OCI-LY7 (cell line): ENCODE results near the gene SRP72. TPM values are rescaled to one million over a fixed set of nuclear protein-coding genes. Genes with fewer than 3 reads are reported as not detected.

Source experiments
- BruUV-seq: library from RNA; stranded (reverse); fragments of 400-500 nt; replicated peaks from 2 replicates; lab custom pipeline; 2021; lab: Mats Ljungman, UMichigan
- CTCF ChIA-PET: fragments of 300-600 bp; sonication (Branson Sonifier 250); formaldehyde crosslinking; loops from one replicate; lab custom pipeline; 2022; ENCODE audit warnings: antibody characterized with exemption; ENCODE audit not compliant: unreplicated experiment; lab: Charles Lee
- POLR2A ChIA-PET: fragments of 300-600 bp; sonication (Branson Sonifier 250); formaldehyde crosslinking; loops from one replicate; lab custom pipeline; 2022; ENCODE audit warnings: antibody characterized with exemption; lab: Charles Lee
- DNase-seq: peaks from one replicate; pipeline ENCODE4 v3.0.0-alpha.2; 2015; ENCODE audit warnings: low spot score
- H2AFZ ChIP-seq: fragments of 200-600 bp; sonication (generic), shearing (Covaris generic); 2 replicates; pipeline ENCODE4 v1.6.1; 2014; ENCODE audit warnings: mild to moderate bottlenecking, antibody characterized with exemption, low read length, moderate library complexity
- H3K27ac ChIP-seq: fragments of 200-600 bp; sonication (generic); 2 replicates; pipeline ENCODE4 v1.5.1; 2014; ENCODE audit warnings: mixed run types, low read depth, mild to moderate bottlenecking, moderate library complexity, low read length, inconsistent platforms; ENCODE audit not compliant: poor library complexity, severe bottlenecking
- H3K36me3 ChIP-seq: fragments of 200-600 bp; sonication (generic); 2 replicates; pipeline ENCODE4 v1.6.1; 2014; ENCODE audit warnings: mild to moderate bottlenecking, antibody characterized with exemption, low read length, moderate library complexity, mixed read lengths; ENCODE audit not compliant: insufficient read depth
- H3K4me1 ChIP-seq: fragments of 200-600 bp; sonication (generic); 2 replicates; pipeline ENCODE4 v1.5.1; 2014; ENCODE audit warnings: mild to moderate bottlenecking, low read length; ENCODE audit not compliant: insufficient read depth, poor library complexity, severe bottlenecking
- H3K4me2 ChIP-seq: fragments of 200-600 bp; sonication (generic); 2 replicates; pipeline ENCODE4 v1.6.1; 2014; ENCODE audit warnings: mild to moderate bottlenecking, low read length
- H3K4me3 ChIP-seq: fragments of 200-600 bp; sonication (generic); 2 replicates; pipeline ENCODE4 v1.5.1; 2014; ENCODE audit warnings: mild to moderate bottlenecking, low read depth, low read length; ENCODE audit not compliant: poor library complexity, severe bottlenecking
- H3K79me2 ChIP-seq: fragments of 200-600 bp; sonication (generic); 2 replicates; pipeline ENCODE4 v1.6.1; 2016; ENCODE audit warnings: low read depth, mild to moderate bottlenecking, low read length, moderate library complexity, mixed read lengths; ENCODE audit not compliant: insufficient read depth
- H3K9me2 ChIP-seq: fragments of 200-600 bp; sonication (generic); 2 replicates; pipeline ENCODE4 v1.6.1; 2016; ENCODE audit warnings: mild to moderate bottlenecking, low read length, mixed read lengths; ENCODE audit not compliant: insufficient read depth
- H3K9me3 ChIP-seq: fragments of 200-600 bp; sonication (generic); 2 replicates; pipeline ENCODE4 v1.6.1; 2014; ENCODE audit warnings: mild to moderate bottlenecking, mixed run types, low read length, mixed read lengths
- H4K20me1 ChIP-seq: fragments of 200-600 bp; sonication (generic); 2 replicates; pipeline ENCODE4 v1.6.1; 2014; ENCODE audit warnings: mild to moderate bottlenecking, antibody characterized with exemption, low read length, moderate library complexity, mixed read lengths; ENCODE audit not compliant: insufficient read depth
- CTCF ChIP-seq: fragments of 200-600 bp; sonication (generic); conservative IDR thresholded peaks from 2 replicates; pipeline ENCODE4 v1.5.1; 2014; ENCODE audit warnings: mild to moderate bottlenecking, antibody characterized with exemption, low read length, moderate library complexity, mixed read lengths
- EZH2phosphoT487 ChIP-seq: fragments of 200-600 bp; sonication (generic); IDR thresholded peaks from 2 replicates; pipeline ENCODE4 v1.6.1; 2018; ENCODE audit warnings: low read depth, borderline replicate concordance, mild to moderate bottlenecking, mixed run types, antibody characterized with exemption, low read length, moderate library complexity, mixed read lengths
- intact Hi-C: fragments of 100-400 bp; cut with micrococcal nuclease; formaldehyde crosslinking; loops from one replicate; pipeline ENCODE4 v1.10.0; 2022; ENCODE audit not compliant: unreplicated experiment
- total RNA-seq, 2 experiments: library from RNA; depleted of rRNA in 1 of 2; stranded (reverse); fragments of >200 nt in 1 of 2; shearing (Covaris generic) in 1 of 2; gene quantifications; 2 replicates each; pipeline ENCODE4 v1.2.3, GENCODE V29; 2014 to 2022

Gene SRP72
- total RNA-seq, 2 experiments from 2014 or later = 53.5 to 166 TPM

DNA sequence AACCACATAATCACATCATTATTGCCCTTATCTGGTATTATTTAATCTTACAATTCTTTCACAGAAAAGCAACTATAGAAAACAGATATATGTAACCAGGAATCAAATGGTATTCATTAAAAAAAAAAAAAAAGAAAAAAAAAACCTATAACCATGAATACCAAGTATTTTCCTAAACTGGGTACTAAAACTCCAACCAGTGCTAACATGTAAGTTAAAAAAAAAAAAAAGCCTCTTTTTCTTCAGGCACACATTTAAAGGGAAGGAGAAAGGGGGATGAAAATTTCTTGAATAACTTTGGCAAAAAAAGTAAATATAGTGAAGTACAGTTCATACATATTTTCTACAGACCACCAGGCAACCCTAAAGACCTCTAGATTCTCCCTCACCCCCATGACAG is 34.1 kb upstream of the SRP72 start:
- Histone ChIP-seq H3K4me1 (peaks cover 29% of the 10 kb centered on the region), H3K9me3 (no peaks in the 10 kb centered on the region), H3K36me3 (peaks cover 44% of the 10 kb centered on the region), H3K4me2 (peak overlapping the region; percentile 67), H3K4me3 (peak overlapping the region; percentile 98), H3K27ac (peak overlapping the region; percentile 76), H2AFZ (no peak overlapping the region), H3K9me2 (no peaks in the 10 kb centered on the region), H4K20me1 (peaks cover 57% of the 10 kb centered on the region), H3K79me2 (peaks cover 91% of the 10 kb centered on the region)
- DNase-seq = no peak
- ChIA-PET POLR2A (interaction anchor here (1.1 to 4.5 kb wide), 3 partner anchors 9 to 33 kb away, joined by 3 to 52 read pairs (median 6); no protein-coding TSS in a partner anchor), CTCF (interaction anchor here (0.7 kb wide), 1 partner anchor 31 kb away, joined by 3 read pairs; no protein-coding TSS in a partner anchor)
- no TSS peak for BruUV-seq
- TF ChIP-seq EZH2phosphoT487 (no peak), CTCF (no peak)
- intact Hi-C loops = loop anchor here (10.0 kb wide), 1 partner anchor 1038 kb away; the partner anchor contains the start of gene TMEM165

DNA sequence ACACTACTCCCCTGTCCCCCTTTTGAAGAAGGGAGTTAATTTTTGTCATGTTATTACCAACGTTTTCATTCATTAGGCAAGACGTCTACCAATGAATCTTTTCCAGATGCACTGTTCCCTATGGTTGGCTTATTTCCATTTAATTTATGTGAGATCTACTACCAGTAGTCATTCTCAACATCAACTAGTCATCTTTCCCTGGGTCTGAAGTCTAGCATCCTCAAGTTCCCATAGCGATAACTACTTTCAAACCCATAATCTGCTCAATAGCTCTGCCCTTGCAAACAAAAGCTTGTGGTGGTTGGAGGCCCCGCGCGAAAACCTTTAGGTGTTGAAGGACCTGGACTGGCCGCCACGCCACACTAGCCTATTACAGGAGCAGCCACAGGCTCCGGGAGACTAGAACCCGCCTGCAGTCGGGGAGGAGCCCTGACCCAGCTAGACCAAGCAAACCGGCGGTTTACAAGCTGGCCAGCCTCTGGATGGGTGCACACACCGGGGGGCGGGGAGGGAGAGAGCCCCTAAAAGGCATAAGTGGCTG is 32.7 kb upstream of the SRP72 start:
- peaks cover 49% of the 10 kb centered on the region for H4K20me1 ChIP-seq
- BruUV-seq = no TSS peak
- peak; percentile 72 for DNase-seq
- H3K4me1 ChIP-seq = peaks cover 36% of the 10 kb centered on the region
- H3K9me2 ChIP-seq = no peaks in the 10 kb centered on the region
- peak overlapping the region; percentile 76 for H3K27ac ChIP-seq
- no peak overlapping the region for H2AFZ ChIP-seq
- peak overlapping the region; percentile 67 for H3K4me2 ChIP-seq
- H3K79me2 ChIP-seq = peaks cover 91% of the 10 kb centered on the region
- H3K9me3 ChIP-seq = no peaks in the 10 kb centered on the region
- intact Hi-C loops = loop anchor here (1.0 to 10.0 kb wide), 6 partner anchors 47 to 1040 kb away; partner anchors contain the start of genes AASDH, NOA1, POLR2B and TMEM165
- peak overlapping the region; percentile 98 for H3K4me3 ChIP-seq
- peaks cover 46% of the 10 kb centered on the region for H3K36me3 ChIP-seq
- ChIA-PET POLR2A (interaction anchor here (0.8 to 5.7 kb wide), 14 partner anchors 10 to 543 kb away, joined by 3 to 52 read pairs (median 4); partner anchors contain the start of genes AASDH, NOA1 and SRP72), CTCF (interaction anchor here (0.6 to 1.4 kb wide), 2 partner anchors 47 to 481 kb away, joined by 3 to 6 read pairs; partner anchors contain the start of gene AASDH)
- TF ChIP-seq CTCF (no peak), EZH2phosphoT487 (no peak)
